ENCODE data around the gene PPIL4. TPM values are rescaled to one million over a fixed set of nuclear protein-coding genes. Genes with fewer than 3 reads are reported as not detected.
"Not testable (repeated sequence)": the region's sequence is repeated elsewhere in the genome, so short reads cannot be mapped to it uniquely, and the experiment has no call there.

PPIL4 gene
- total and polyA plus RNA-seq, 2 donors (not counting 3 experiments of a cell fraction or from before 2014, with no cell fraction given), result 2.2 to 27.8 TPM

GRCh38 chr6:149497365-149497764 is 48.5 kb downstream of the PPIL4 start:
- BruUV-seq (replicated peaks), result no TSS peak
- Histone ChIP-seq H3K4me2 (ENCODE audit: insufficient read depth, low read length) (no peak overlapping the region), H3K4me1 (ENCODE audit: control insufficient read depth, extremely low read depth, insufficient read depth, low read length) (no peaks in the 10 kb centered on the region), H3K4me3 (replicated peaks in 1 of 3; ENCODE audit: insufficient read depth in 1 of 3, low read depth in 1 of 3, low read length in 3 of 3) (no peak overlapping the region), H2AFZ (ENCODE audit: low read depth, low read length) (no peak overlapping the region), H3K36me3 (ENCODE audit: control insufficient read depth in 2 of 2, extremely low read depth in 1 of 2, insufficient read depth in 2 of 2, low read length in 2 of 2) (no peaks in the 10 kb centered on the region), H3K9me3 (replicated peaks; ENCODE audit: control insufficient read depth, insufficient read depth, low read length) (no peaks in the 10 kb centered on the region), H3K9me1 (replicated peaks; ENCODE audit: control insufficient read depth, extremely low read depth, insufficient read depth, low read length) (no peaks in the 10 kb centered on the region), H3K9ac (replicated peaks; ENCODE audit: extremely low read depth, insufficient read depth, low read length) (no peak overlapping the region), H3K27me3 (ENCODE audit: control insufficient read depth in 2 of 2, insufficient read depth in 2 of 2, low read length in 2 of 2) (no peaks in the 10 kb centered on the region), H3K27ac (ENCODE audit: insufficient read depth, low read depth, low read length) (no peak overlapping the region), H4K20me1 (replicated peaks; ENCODE audit: control insufficient read depth, extremely low read depth, insufficient read depth, low read length) (no peaks in the 10 kb centered on the region), H3K79me2 (ENCODE audit: control insufficient read depth, insufficient read depth, low read length) (no peaks in the 10 kb centered on the region)
- DNase-seq (ENCODE audit: low read depth, low spot score) (no peak), FAIRE-seq (no peak)
- dilution Hi-C loops (cut with MboI; ENCODE audit: extremely low pct_ligation_motif_present, low sequenced_read_pairs) (no loop called here), intact Hi-C loops (cut with micrococcal nuclease) (no loop called here)
- POLR2A ChIA-PET, result no interaction called here
- CTCF ChIA-PET, result interaction anchor here (1.3 kb wide), 1 partner anchor 11 kb away, joined by 4 read pairs; no protein-coding TSS in a partner anchor
- TF ChIP-seq POLR2A (IDR thresholded peaks at IDR 0.05; ENCODE audit: low read depth, low read length), result no peak
- TF ChIP-seq MYC (IDR thresholded peaks at IDR 0.05; ENCODE audit: low read depth, low read length), result no peak
- TF ChIP-seq JUN (IDR thresholded peaks at IDR 0.05; ENCODE audit: borderline replicate concordance, insufficient read depth, insufficient read length, low read depth), result no peak
- TF ChIP-seq EZH2 (IDR thresholded peaks at IDR 0.05; ENCODE audit: borderline replicate concordance, low read depth, low read length, severe bottlenecking), result no peak
- no peak for TF ChIP-seq GATA2 (IDR thresholded peaks at IDR 0.05; ENCODE audit: insufficient read depth, insufficient read length, low read depth, low read length)
- TF ChIP-seq MAX (IDR thresholded peaks at IDR 0.05; ENCODE audit: insufficient read depth, insufficient read length), result no peak
- TF ChIP-seq POLR2AphosphoS5 (IDR thresholded peaks at IDR 0.05; ENCODE audit: insufficient read depth, low read depth, low read length), result no peak
- no peak for TF ChIP-seq CTCF (IDR thresholded peaks at IDR 0.05; ENCODE audit: extremely low read depth in 1 of 2, insufficient read depth in 1 of 2, low read depth in 1 of 2, low read length in 2 of 2)
- no peak for TF ChIP-seq FOS (IDR thresholded peaks at IDR 0.05; ENCODE audit: borderline replicate concordance, insufficient read depth, low read length)

- CTCF ChIA-PET, result interaction anchor here (1.3 kb wide), 1 partner anchor 10 kb away, joined by 4 read pairs; no protein-coding TSS in a partner anchor
- intact Hi-C loops (cut with micrococcal nuclease), result not testable (repeated sequence)
Measured at GRCh38 chr6:149496597-149496996, 49.2 kb downstream of the PPIL4 start.

More at GRCh38 chr6:149496597-149496996, 49.2 kb downstream of the PPIL4 start:
- H4K20me1 ChIP-seq (replicated peaks; ENCODE audit: control insufficient read depth, extremely low read depth, insufficient read depth, low read length); H3K9ac ChIP-seq (replicated peaks; ENCODE audit: extremely low read depth, insufficient read depth, low read length); H3K4me1 ChIP-seq (ENCODE audit: control insufficient read depth, extremely low read depth, insufficient read depth, low read length); H3K9me1 ChIP-seq (replicated peaks; ENCODE audit: control insufficient read depth, extremely low read depth, insufficient read depth, low read length); H3K27me3 ChIP-seq (ENCODE audit: control insufficient read depth in 2 of 2, insufficient read depth in 2 of 2, low read length in 2 of 2); H3K4me2 ChIP-seq (ENCODE audit: insufficient read depth, low read length); H3K36me3 ChIP-seq (ENCODE audit: control insufficient read depth in 2 of 2, extremely low read depth in 1 of 2, insufficient read depth in 2 of 2, low read length in 2 of 2); H3K4me3 ChIP-seq (replicated peaks in 1 of 3; ENCODE audit: insufficient read depth in 1 of 3, low read depth in 1 of 3, low read length in 3 of 3); H2AFZ ChIP-seq (ENCODE audit: low read depth, low read length); POLR2A ChIA-PET; dilution Hi-C loops (cut with MboI; ENCODE audit: extremely low pct_ligation_motif_present, low sequenced_read_pairs); H3K27ac ChIP-seq (ENCODE audit: insufficient read depth, low read depth, low read length); DNase-seq (ENCODE audit: low read depth, low spot score); BruUV-seq (replicated peaks); H3K79me2 ChIP-seq (ENCODE audit: control insufficient read depth, insufficient read depth, low read length); FAIRE-seq; H3K9me3 ChIP-seq (replicated peaks; ENCODE audit: control insufficient read depth, insufficient read depth, low read length): not testable (repeated sequence)
